Measurements from ENCODE around the gene ZNF679. TPM values are rescaled to one million over a fixed set of nuclear protein-coding genes. Genes with fewer than 3 reads are reported as not detected.
"Not testable (repeated sequence)": the region's sequence is repeated elsewhere in the genome, so short reads cannot be mapped to it uniquely, and the experiment has no call there.

Gene ZNF679
- total RNA-seq, 1 experiment from 2014 or later = not detected

DNA sequence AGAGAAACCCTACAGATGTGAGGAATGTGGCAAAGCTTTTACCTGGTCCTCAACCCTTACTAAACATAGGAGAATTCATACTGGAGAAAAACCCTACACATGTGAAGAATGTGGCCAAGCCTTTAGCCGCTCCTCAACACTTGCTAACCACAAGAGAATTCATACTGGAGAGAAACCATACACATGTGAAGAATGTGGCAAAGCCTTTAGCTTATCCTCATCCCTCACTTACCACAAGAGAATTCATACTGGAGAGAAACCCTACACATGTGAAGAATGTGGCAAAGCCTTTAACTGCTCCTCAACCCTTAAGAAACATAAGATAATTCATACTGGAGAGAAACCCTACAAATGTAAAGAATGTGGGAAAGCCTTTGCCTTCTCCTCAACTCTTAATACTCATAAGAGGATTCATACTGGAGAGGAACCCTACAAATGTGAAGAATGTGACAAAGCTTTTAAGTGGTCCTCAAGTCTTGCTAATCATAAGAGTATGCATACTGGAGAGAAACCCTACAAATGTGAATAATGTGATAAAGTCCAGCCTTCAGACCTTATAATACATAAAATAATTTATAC is 38.2 kb downstream of the ZNF679 start:
- Histone ChIP-seq H3K27ac (no peak overlapping the region), H3K4me1 (replicated peaks) (no peaks in the 10 kb centered on the region), H3K27me3 (replicated peaks) (no peaks in the 10 kb centered on the region), H3K9me3 (replicated peaks) (no peaks in the 10 kb centered on the region), H3K36me3 (no peaks in the 10 kb centered on the region), H3K4me3 (no peak overlapping the region)
- no peak for DNase-seq (ENCODE audit: low read depth in 1 of 2, low spot score in 2 of 2)

DNA sequence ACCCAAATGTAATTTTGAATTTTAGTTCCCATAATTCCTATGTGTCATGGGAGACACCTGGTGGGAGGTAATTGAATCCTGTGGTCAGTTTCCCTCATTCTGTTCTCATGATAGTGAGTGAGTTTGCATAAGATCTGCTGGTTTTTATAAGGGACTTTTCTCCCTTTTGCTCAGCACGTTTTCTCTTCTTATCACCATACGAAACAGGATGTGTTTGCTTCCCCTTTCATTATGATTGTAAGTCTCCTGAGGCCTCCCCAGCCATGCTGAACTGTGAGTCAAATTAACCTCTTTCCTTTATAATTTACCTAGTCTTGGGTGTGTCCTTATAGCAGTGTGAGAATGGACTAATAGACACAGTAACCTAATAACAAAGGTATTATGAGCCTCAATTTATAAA is 49.4 kb downstream of the ZNF679 start:
- H3K9me3 ChIP-seq (replicated peaks) = no peaks in the 10 kb centered on the region
- no peaks in the 10 kb centered on the region for H3K27me3 ChIP-seq (replicated peaks)
- H3K4me1 ChIP-seq (replicated peaks) = no peaks in the 10 kb centered on the region
- H3K4me3 ChIP-seq = no peak overlapping the region
- H3K36me3 ChIP-seq = no peaks in the 10 kb centered on the region
- no peak for DNase-seq (ENCODE audit: low read depth in 1 of 2, low spot score in 2 of 2)
- H3K27ac ChIP-seq = no peak overlapping the region

DNA sequence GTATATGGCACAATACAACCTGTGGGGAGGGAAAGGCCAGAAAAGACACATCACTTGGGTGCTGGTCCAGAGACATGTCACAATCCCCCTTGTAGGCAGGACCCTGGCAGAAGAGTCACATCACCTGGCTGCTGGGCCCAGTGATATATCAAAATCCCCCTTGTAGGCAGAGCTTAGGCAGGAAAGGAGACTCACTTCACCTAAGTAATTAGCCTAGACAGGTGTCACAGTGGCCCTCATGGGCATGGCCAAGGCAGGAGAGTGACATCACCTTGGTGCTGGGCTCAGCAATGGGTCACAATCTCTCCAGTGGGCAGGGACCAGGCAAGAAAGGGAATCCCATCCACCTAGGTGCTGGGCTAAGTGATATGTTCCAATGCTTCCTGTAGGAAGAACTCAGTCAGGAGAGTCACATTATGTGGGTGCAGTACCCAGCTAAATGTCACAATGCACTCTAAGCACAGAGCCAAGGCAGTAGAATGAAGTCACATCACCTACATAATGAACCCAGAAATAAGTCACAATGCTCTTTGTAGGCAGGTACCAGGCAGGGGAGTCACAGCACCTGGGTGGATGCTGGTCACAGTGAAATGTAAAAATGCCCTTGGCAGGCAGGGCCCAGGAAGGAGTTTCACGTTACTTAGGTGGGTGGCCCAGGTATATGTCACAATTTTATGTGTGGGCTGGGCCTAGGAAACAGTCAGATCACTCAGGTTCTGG is 66.6 kb downstream of the ZNF679 start:
- Histone ChIP-seq H3K36me3 (no peaks in the 10 kb centered on the region), H3K27ac (no peak overlapping the region), H3K9me3 (replicated peaks) (peaks cover 3% of the 10 kb centered on the region; the same call in 1 of the 2 replicates), H3K4me3 (no peak overlapping the region), H3K4me1 (replicated peaks) (no peaks in the 10 kb centered on the region), H3K27me3 (replicated peaks) (no peaks in the 10 kb centered on the region)
- DNase-seq (ENCODE audit: low read depth in 1 of 2, low spot score in 2 of 2) = peak in 1 of 2 experiments; percentile 3

DNA sequence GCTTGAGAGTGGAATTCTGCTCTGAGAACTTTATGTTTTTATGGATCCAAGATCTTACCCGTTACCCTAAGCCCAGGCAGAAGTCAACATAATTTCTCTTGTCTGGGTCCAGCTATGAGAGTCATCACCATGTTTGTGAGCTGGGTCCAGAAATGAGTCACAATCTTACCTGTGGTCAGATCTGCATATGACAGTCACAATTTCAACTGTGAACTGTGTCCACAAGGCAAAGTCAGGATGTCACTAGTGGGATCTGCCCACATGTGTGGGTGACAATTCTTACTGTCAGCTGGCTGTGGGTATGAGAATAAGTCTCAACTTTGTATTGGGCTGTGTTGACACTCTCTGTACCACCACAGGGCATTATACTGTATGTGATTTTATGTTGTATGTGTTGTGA is 69.1 kb downstream of the ZNF679 start:
- not testable (repeated sequence) for H3K36me3 ChIP-seq; H3K9me3 ChIP-seq (replicated peaks); H3K27ac ChIP-seq; H3K4me1 ChIP-seq (replicated peaks); DNase-seq (ENCODE audit: low read depth in 1 of 2, low spot score in 2 of 2); H3K27me3 ChIP-seq (replicated peaks); H3K4me3 ChIP-seq

DNA sequence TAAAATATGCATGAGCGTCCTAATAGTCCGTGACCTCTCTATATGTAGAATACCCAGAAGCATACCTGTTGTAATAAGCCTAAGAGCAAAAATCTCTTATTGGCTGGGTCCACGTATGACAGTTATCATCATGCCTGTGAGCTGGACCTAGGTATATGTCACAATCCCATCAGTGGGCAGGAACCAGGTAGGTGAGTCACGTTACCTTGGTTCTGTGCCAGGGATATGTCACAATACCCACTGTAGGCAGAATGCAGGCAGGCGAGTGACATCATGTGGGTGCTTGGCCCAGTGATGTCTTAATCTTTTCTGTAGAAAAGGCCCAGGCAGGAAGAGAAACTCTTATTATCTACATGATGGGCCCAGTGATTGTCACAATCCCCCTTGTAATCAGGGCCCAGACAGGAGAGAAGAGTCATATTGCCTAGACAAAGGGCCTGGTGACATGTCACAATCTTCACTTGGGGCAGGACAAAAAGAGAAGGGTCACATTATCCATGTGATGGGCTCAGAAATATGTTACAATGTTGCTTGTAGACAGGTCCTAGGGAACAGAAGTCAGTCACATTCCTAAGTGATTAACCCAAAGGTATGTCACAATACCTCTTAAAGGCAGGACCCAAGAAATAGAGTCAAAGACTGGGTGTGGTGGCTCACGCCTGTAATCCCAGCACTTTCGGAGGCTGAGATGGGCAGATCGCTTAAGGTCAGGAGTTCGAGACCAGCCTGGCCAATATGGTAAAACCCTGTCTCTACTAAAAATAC is 72.5 kb downstream of the ZNF679 start:
- Histone ChIP-seq H3K4me3 (no peak overlapping the region), H3K27ac (no peak overlapping the region), H3K36me3 (no peaks in the 10 kb centered on the region), H3K4me1 (replicated peaks) (no peaks in the 10 kb centered on the region), H3K27me3 (replicated peaks) (no peaks in the 10 kb centered on the region), H3K9me3 (replicated peaks) (no peaks in the 10 kb centered on the region)
- peak in 1 of 2 experiments; percentile 3 for DNase-seq (ENCODE audit: low read depth in 1 of 2, low spot score in 2 of 2)

DNA sequence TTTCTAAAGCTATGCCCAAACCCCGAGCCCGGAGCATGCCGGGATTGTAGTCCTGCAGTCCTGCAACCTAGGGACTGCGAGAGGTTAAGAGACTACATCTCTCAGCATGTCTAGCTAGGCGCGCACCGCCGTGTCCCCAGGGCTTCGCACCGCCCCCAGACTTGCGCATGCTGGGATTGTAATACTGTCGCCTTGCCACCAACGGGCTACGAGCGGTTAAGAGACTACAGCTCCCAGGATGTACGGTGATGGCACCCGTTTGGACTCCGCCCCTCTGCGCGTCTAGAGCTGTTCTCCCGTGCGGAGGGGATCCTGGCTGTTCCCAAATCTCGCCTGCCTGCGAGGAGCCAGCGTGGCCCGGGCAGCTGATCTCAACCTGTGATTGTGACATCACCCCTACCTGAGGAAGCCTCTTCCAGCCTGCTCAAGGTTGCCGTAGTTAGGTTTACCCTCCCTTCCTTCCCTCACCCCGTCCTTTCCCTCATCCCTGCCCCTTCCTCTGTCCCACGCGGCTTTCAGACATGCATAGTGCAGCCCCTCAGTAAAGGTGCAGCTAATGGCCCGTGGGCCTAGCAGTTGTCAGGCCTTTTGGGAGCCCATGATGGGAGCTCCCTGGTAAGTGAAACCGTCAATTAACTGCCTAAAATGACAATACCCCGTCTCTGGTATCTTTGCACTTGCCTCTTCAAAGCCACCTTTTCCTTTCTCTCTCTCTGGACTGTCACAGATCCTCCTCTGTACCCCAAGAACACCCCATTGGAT is 79.2 kb downstream of the ZNF679 start:
- H3K27me3 ChIP-seq (replicated peaks) = no peaks in the 10 kb centered on the region
- H3K27ac ChIP-seq = no peak overlapping the region
- no peaks in the 10 kb centered on the region for H3K9me3 ChIP-seq (replicated peaks)
- H3K4me1 ChIP-seq (replicated peaks) = no peaks in the 10 kb centered on the region
- peak in 1 of 2 experiments; percentile 37 for DNase-seq (ENCODE audit: low read depth in 1 of 2, low spot score in 2 of 2)
- H3K36me3 ChIP-seq = no peaks in the 10 kb centered on the region
- no peak overlapping the region for H3K4me3 ChIP-seq

DNA sequence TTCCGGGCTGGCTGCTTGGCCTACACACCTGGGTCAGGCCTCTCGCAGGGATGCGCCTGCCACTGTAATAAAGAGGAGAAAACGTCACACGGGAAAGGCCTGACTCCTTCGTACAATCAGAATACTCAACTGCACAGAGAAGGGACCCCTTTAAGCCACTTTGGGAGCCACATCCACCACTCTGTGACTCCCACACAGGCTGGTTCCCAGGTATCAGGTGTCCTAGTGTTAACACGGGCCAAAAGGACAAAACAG is 79.7 kb downstream of the ZNF679 start:
- Histone ChIP-seq H3K27ac (no peak overlapping the region), H3K36me3 (no peaks in the 10 kb centered on the region), H3K4me1 (replicated peaks) (no peaks in the 10 kb centered on the region), H3K27me3 (replicated peaks) (no peaks in the 10 kb centered on the region), H3K4me3 (no peak overlapping the region), H3K9me3 (replicated peaks) (no peaks in the 10 kb centered on the region)
- DNase-seq (ENCODE audit: low read depth in 1 of 2, low spot score in 2 of 2) = peak in 1 of 2 experiments; percentile 8

DNA sequence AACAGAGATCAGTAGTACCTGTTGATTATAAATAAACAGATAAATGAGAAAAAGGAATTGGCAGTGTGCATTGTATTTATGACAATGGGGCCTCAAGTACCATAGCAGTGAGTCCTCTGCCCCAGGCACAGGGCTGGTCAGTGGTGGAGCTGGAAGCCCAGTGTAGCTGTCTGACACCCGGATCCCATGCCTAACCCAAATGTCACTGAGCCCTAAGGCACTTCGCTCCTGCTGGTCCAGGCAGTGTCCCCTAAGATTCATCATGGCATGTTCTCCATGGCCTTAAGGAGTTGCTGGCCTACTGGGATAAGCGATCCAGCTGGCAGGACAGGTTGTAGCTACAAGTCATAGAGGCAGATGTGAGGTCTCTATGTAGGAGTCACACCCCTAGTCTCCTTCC is 82.2 kb downstream of the ZNF679 start:
- H3K4me3 ChIP-seq = no peak overlapping the region
- H3K4me1 ChIP-seq (replicated peaks) = no peaks in the 10 kb centered on the region
- no peaks in the 10 kb centered on the region for H3K9me3 ChIP-seq (replicated peaks)
- no peaks in the 10 kb centered on the region for H3K36me3 ChIP-seq
- no peak for DNase-seq (ENCODE audit: low read depth in 1 of 2, low spot score in 2 of 2)
- H3K27ac ChIP-seq = no peak overlapping the region
- no peaks in the 10 kb centered on the region for H3K27me3 ChIP-seq (replicated peaks)

DNA sequence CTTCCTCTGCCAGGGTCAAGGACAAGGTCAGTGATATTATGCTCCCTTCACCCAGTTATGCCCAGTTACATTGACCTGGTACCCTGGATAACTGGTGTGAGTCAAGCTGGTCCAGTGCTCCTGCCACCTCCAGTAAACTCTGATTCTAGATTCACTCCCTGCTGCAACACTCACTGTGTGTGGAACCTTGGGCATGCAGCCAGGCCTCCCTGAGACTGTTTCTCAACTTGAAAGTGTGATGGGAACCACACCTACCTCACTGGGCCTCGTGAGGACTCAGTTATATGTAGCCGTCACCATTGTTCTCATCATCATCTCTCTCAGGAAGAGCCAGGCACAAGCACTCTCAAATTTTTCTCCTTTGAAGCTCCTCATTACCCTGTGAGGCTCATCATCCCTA is 84.6 kb downstream of the ZNF679 start:
- no peaks in the 10 kb centered on the region for H3K27me3 ChIP-seq (replicated peaks)
- DNase-seq (ENCODE audit: low read depth in 1 of 2, low spot score in 2 of 2) = no peak

DNA sequence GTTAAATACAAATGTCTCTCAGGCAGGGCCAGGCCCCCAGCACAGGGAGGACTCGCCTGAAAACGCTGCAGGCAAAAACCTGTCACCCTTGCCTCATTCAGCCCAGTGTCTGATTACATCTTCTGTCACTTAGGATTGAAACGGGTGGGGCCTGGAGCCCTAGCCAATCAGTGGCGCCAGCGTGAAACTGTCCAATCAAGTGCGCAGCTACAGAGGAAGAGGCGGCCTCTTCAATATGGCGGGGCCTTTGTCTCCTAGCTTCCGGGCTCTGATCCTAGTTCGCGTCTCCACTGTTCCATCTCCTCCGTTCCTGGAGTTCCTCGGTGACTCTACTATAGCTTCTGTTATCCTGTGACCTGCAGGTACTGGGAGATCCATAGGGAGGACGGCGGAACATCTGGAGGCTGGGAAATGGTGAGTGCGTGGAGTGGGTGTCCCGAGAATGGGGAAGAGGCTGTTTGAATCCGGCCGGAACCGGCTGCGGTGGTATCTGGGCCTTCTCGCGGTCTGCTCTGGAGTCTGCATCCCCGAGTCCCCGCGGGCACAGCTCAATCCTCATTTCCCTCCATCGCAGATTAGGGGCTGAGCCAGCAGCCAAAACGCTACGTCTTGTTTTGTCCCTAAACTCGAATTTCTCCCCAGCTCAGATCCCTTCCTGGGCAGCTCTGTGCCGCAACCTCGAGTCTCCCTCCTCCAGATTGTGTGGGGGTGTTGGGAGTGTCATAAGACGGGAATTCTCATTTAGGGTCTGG is 85.6 kb downstream of the ZNF679 start, which contains the start of gene ZNF736:
Gene ZNF736, plus strand, starts transcription at position 222 of the 752 bp plus-strand sequence. Its CDS starts 190 bp downstream, at position 412.
- Histone ChIP-seq H3K4me3 (peak within 1 kb of the TSS; percentile 32), H3K36me3 (no peaks in the 10 kb centered on the region), H3K4me1 (replicated peaks) (no peaks in the 10 kb centered on the region), H3K27me3 (replicated peaks) (no peaks in the 10 kb centered on the region), H3K9me3 (replicated peaks) (no peaks in the 10 kb centered on the region), H3K27ac (no peak within 1 kb of the TSS)
- DNase-seq (ENCODE audit: low read depth in 1 of 2, low spot score in 2 of 2) = peak; percentile 25 to 48

More for the DNA sequence above, 84.6 kb downstream of the ZNF679 start:
- Histone ChIP-seq H3K27ac (no peak overlapping the region), H3K4me3 (no peak overlapping the region), H3K4me1 (replicated peaks) (no peaks in the 10 kb centered on the region), H3K9me3 (replicated peaks) (no peaks in the 10 kb centered on the region), H3K36me3 (no peaks in the 10 kb centered on the region)

DNA sequence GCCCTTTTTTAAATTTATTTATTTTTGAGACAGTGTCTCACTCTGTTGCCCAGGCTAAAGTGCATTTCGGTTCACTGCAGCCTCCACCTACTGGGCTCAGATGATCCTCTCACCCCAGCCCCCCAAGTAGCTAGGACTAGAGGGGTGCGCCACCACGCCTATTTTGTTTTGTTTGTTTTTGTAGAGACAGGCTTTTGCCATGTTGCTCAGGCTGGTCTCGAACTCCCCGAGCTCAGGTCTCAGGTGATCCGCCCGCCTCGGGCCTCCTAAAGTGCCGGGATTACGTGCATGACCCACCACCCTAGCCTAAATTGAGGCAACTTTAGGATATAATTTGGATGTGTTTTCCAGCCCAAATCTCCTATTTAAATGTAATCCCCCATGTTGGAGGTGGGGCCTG is 86.3 kb downstream of the ZNF679 start:
- no peak for DNase-seq (ENCODE audit: low read depth in 1 of 2, low spot score in 2 of 2)
- H3K4me3 ChIP-seq = peak overlapping the region; percentile 32
- H3K27me3 ChIP-seq (replicated peaks) = no peaks in the 10 kb centered on the region
- H3K36me3 ChIP-seq = no peaks in the 10 kb centered on the region
- no peaks in the 10 kb centered on the region for H3K4me1 ChIP-seq (replicated peaks)
- H3K27ac ChIP-seq = no peak overlapping the region
- no peaks in the 10 kb centered on the region for H3K9me3 ChIP-seq (replicated peaks)

DNA sequence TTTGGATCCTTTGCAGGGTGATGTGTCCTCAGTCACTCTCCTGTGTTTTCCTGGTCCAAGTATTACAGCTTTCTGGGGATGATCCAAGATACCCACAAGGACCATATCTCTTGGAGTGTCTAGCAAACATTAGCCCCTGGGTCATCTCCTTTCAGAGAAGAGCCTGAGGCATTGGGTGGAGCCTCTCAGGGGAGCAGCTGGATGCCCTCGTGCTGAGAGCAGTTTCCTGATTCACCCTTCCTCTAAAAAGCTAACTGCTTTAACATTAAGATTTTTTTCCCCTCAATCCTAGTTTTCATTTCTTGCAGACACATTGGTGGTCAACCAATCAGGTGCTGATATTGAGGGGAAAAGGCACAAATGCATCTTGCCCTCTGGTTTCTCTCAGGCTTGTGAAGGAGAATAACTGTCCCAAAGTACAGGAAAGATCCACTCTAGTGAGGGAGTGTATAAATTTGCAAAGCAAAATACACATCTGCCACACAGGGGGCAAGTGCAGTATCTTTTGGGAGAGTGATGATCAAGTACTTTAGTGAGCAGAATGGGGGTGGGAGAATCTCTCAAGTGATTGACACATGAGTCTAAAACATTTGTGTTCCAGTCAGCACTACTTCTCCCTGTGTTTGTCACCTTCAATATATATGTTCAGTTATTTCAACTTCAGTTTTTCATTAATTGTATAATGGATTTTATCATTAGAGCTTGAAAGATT is 87.9 kb downstream of the ZNF679 start:
- not testable (repeated sequence) for H3K4me1 ChIP-seq (replicated peaks); H3K27me3 ChIP-seq (replicated peaks); DNase-seq (ENCODE audit: low read depth in 1 of 2, low spot score in 2 of 2); H3K9me3 ChIP-seq (replicated peaks); H3K27ac ChIP-seq; H3K4me3 ChIP-seq; H3K36me3 ChIP-seq

Measured in SJSA1 (cell line).